ENCODE results near the gene C1orf50.

The C1orf50 gene

GRCh38 chr1:42815941-42816584 lies 49.0 kb downstream of the C1orf50 start:
- H3K27me3 ChIP-seq (ENCODE audit: low read depth, low read length) = no peaks in the 10 kb centered on the region
- 0 out of 2 replicates have a peak overlapping the region, but pooled peaks have one; percentile 27 for H2AFZ ChIP-seq (ENCODE audit: low read depth, low read length)
- no peaks in the 10 kb centered on the region for H3K36me3 ChIP-seq (replicated peaks; ENCODE audit: low read depth, low read length)
- H3K9me3 ChIP-seq (ENCODE audit: insufficient read depth, low read length) = no peaks in the 10 kb centered on the region
- H3K4me2 ChIP-seq (ENCODE audit: low read length) = peak overlapping the region; percentile 84
- peaks cover 12% of the 10 kb centered on the region for H3K4me1 ChIP-seq (ENCODE audit: low read length)
- H3K9ac ChIP-seq (ENCODE audit: low read length) = peak overlapping the region; percentile 67
- TF ChIP-seq CTCF (IDR thresholded peaks at IDR 0.05; ENCODE audit: low read depth, low read length) (no peak), EZH2phosphoT487 (IDR thresholded peaks at IDR 0.05; ENCODE audit: low read depth) (no peak)
- peak overlapping the region; percentile 88 for H3K4me3 ChIP-seq (ENCODE audit: low read length)
- no peaks in the 10 kb centered on the region for H3K79me2 ChIP-seq (ENCODE audit: low read length)
- 0 out of 2 replicates have a peak overlapping the region, but pooled peaks have one; percentile 17 for H3K27ac ChIP-seq (ENCODE audit: low read length)
- no peaks in the 10 kb centered on the region for H4K20me1 ChIP-seq (ENCODE audit: insufficient read depth, low read length)

GRCh38 chr1:42816585-42817439 lies 49.8 kb downstream of the C1orf50 start, which contains the start of the genes ERMAP and SVBP:
Gene ERMAP, plus strand, starts transcription at chr1:42817122. Its CDS starts 13,327 bp downstream, at chr1:42830449.
Gene SVBP, minus strand, starts transcription at chr1:42817397. Its CDS starts 853 bp downstream, at chr1:42816544.
- peaks cover 12% of the 10 kb centered on the region for H3K4me1 ChIP-seq (ENCODE audit: low read length)

GRCh38 chr1:42817440-42817767 lies 50.4 kb downstream of the C1orf50 start:
- no peaks in the 10 kb centered on the region for H3K36me3 ChIP-seq (replicated peaks; ENCODE audit: low read depth, low read length)
- H3K27ac ChIP-seq (ENCODE audit: low read length) = no peak overlapping the region
- TF ChIP-seq CTCF (IDR thresholded peaks at IDR 0.05; ENCODE audit: low read depth, low read length) = no peak
- TF ChIP-seq EZH2phosphoT487 (IDR thresholded peaks at IDR 0.05; ENCODE audit: low read depth) = no peak
- H3K9me3 ChIP-seq (ENCODE audit: insufficient read depth, low read length) = no peaks in the 10 kb centered on the region
- H2AFZ ChIP-seq (ENCODE audit: low read depth, low read length) = peak overlapping the region; percentile 85; the same call in 1 of the 2 replicates
- H4K20me1 ChIP-seq (ENCODE audit: insufficient read depth, low read length) = no peaks in the 10 kb centered on the region
- no peaks in the 10 kb centered on the region for H3K79me2 ChIP-seq (ENCODE audit: low read length)
- peaks cover 12% of the 10 kb centered on the region for H3K4me1 ChIP-seq (ENCODE audit: low read length)
- H3K9ac ChIP-seq (ENCODE audit: low read length) = peak overlapping the region; percentile 62
- H3K4me2 ChIP-seq (ENCODE audit: low read length) = peak overlapping the region; percentile 97
- H3K4me3 ChIP-seq (ENCODE audit: low read length) = peak overlapping the region; percentile 88
- H3K27me3 ChIP-seq (ENCODE audit: low read depth, low read length) = no peaks in the 10 kb centered on the region

More at GRCh38 chr1:42816585-42817439, 49.8 kb downstream of the C1orf50 start, which contains the start of the genes ERMAP and SVBP:
- Histone ChIP-seq H3K27me3 (ENCODE audit: low read depth, low read length) (no peaks in the 10 kb centered on the region), H4K20me1 (ENCODE audit: insufficient read depth, low read length) (no peaks in the 10 kb centered on the region), H3K79me2 (ENCODE audit: low read length) (no peaks in the 10 kb centered on the region), H3K9me3 (ENCODE audit: insufficient read depth, low read length) (no peaks in the 10 kb centered on the region), H3K9ac (ENCODE audit: low read length) (peak within 1 kb of the TSS; percentile 83), H3K4me3 (ENCODE audit: low read length) (peak within 1 kb of the TSS; percentile 88), H2AFZ (ENCODE audit: low read depth, low read length) (peak within 1 kb of the TSS; percentile 85; the same call in 1 of the 2 replicates), H3K27ac (ENCODE audit: low read length) (peak within 1 kb of the TSS; percentile 66), H3K4me2 (ENCODE audit: low read length) (peak within 1 kb of the TSS; percentile 97), H3K36me3 (replicated peaks; ENCODE audit: low read depth, low read length) (no peaks in the 10 kb centered on the region)
- TF ChIP-seq EZH2phosphoT487 (IDR thresholded peaks at IDR 0.05; ENCODE audit: low read depth) (no peak), CTCF (IDR thresholded peaks at IDR 0.05; ENCODE audit: low read depth, low read length) (no peak)

GRCh38 chr1:42817976-42818375 lies 50.9 kb downstream of the C1orf50 start:
- Histone ChIP-seq H3K36me3 (replicated peaks; ENCODE audit: low read depth, low read length) (no peaks in the 10 kb centered on the region), H3K4me1 (ENCODE audit: low read length) (peaks cover 12% of the 10 kb centered on the region), H3K27me3 (ENCODE audit: low read depth, low read length) (no peaks in the 10 kb centered on the region), H3K9ac (ENCODE audit: low read length) (no peak overlapping the region), H3K27ac (ENCODE audit: low read length) (no peak overlapping the region), H3K79me2 (ENCODE audit: low read length) (no peaks in the 10 kb centered on the region), H3K4me3 (ENCODE audit: low read length) (peak overlapping the region; percentile 88), H3K4me2 (ENCODE audit: low read length) (peak overlapping the region; percentile 97), H2AFZ (ENCODE audit: low read depth, low read length) (no peak overlapping the region), H4K20me1 (ENCODE audit: insufficient read depth, low read length) (no peaks in the 10 kb centered on the region), H3K9me3 (ENCODE audit: insufficient read depth, low read length) (no peaks in the 10 kb centered on the region)
- TF ChIP-seq CTCF (IDR thresholded peaks at IDR 0.05; ENCODE audit: low read depth, low read length) (no peak), EZH2phosphoT487 (IDR thresholded peaks at IDR 0.05; ENCODE audit: low read depth) (no peak)

All from OCI-LY3 (cell line).